ENCODE results near the gene GADL1.

The GADL1 gene

DNA sequence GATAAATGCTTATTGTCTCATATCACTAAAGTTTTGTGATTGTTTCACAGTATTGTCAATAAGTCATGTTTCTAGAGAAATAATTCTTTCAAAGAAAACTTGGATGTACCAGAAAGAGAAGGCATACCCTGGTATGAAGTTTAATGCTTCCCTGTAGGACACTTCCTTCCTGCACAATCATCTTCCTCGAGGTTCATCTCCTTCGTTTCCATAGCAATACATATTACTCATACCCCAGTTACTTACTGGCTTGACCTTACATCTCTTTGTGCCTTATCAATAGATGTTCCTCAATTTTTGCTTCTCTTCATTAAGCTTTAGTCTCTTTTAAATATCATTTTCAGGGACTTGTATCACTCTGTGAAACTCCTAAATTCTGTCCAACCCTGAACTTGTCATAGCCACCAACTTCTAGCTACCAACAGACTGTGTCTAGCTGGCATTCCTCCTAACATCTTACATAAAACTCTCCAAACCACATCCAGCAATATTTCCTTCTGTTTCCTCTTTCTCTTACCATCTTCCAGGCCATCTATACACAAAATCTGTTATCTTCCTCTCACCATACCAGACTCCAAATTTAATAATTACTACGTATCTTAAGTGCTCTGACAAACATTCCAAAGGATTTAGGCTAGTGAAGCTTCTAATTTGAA lies 134.3 kb downstream of the GADL1 start:
- peak; percentile 61 for DNase-seq (ENCODE audit: low read depth)

DNA sequence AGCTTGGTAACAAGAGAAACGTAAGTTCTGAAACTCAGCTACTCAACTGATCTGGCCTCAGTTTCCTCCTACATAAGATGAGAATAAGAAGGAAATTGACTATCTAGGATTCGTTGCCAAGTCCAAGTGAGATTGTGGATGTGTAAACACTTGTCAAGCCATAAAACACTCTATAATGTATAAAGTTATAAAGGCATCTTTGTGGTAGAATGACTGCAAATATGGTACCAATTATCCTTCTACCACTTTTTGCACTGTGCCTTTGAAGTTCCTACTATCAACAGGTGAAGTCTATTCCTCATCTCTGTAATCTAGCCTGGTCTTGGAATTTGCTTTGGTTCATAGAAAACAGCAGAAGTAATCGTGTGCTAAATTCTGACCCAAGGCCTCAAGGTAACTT lies 138.2 kb downstream of the GADL1 start:
- DNase-seq (ENCODE audit: low read depth) = no peak

DNA sequence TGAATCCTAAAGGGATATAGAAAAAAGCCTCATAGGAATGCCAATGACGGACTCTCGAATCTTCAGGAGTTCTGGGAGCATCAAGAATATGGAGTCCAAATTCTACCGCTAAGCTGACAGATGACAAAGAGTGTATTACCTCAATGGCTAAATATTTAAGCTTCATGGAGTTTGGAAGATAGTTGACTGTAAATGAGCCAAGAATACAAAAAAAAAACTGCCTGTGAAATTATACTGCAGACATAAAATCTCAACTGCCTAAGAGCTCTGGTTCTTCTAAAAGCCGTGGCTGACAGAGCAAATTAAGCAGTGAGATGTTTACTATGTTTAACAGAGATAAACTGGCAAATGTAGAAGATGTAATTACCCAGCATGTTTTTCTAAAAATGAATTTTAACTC lies 140.0 kb downstream of the GADL1 start:
- DNase-seq (ENCODE audit: low read depth) = no peak

DNA sequence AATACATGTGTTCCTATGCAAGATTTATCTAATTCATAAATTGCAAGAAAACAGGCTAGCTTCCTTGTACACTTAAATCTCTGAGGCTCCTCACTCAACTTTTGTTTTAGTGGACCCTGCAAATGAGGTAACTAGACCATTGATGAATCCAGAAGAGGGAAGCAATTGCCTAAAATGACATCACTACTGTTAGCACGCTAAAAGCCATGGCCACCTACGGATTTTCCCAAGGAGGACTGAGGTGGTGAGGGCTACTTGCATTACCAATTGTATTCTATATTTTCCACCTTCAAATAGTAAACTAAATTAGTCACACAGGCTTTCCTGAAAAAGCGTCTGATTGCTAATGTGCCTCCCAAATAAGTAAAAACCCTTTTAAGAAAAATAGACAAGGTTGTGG lies 140.7 kb downstream of the GADL1 start:
- no peak for DNase-seq (ENCODE audit: low read depth)

DNA sequence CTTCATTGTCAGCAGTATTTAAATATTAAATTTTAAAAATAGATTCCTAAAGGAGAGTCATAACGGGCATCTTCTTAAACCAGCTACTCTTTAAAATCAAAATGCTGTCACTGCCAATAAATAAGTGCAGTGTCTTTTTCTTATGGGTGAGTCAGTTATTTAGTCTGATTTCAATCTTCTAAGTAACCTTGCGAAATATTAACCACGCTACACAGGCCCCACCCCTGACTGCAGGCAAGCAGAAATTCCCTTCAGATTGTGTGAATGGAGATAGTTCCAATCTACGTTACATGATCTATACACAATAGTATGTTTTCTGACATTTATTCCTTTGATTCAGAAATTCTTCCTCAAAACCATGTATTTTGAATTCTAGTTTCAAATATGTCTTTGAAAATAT lies 141.5 kb downstream of the GADL1 start:
- peak; percentile 79 for DNase-seq (ENCODE audit: low read depth)

DNA sequence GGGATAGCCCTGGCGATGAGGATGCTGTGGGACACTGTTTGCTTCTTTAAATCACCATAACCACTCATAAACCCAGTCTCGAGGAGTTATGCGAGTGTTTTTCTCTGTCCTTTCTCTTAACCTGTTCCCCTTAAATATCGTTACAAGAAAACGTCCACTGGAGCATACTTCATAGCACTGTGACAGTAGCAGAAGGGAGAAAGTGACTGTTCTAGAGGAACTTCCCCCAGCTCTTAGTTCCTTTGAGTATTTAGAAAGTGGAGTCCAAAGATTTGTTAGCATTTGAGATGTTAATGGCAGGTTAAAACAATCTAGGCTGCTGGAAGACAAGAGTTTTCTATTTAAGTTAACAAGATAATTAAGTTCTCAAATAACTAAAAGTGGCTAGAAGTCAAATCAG lies 142.0 kb downstream of the GADL1 start:
- DNase-seq (ENCODE audit: low read depth) = no peak

DNA sequence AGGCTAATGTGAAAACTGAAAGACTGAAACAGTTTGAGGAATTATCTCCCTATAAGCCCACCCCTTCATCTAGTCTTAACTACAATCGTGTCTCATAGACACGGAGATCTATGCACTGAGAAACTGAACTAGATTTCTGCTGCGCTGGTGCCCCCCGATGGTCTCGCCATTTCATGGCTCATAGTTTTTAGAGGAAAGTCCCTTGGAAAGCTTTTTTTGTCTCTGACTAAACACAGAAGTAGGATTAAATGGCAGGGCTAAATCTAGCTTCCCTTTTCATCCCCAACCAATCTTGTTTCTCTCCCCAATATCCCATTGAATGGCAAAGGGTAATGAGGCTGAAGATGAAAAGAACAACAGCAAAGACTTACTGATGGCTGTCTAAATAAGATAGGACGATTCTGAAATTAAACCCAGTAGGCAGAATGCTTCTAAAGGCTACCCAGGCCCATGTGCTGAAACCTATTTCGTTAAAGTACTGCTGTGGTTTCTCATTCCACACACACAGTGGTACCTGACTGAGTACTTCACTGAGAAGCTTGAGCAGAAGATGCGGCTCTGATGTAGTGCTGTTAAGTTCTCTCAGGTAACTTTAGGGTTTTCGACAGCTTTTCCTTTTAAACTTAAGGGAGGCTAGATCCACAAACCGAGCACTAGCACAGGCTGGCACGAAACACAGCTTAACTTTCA lies 142.7 kb downstream of the GADL1 start:
- peak; percentile 62 for DNase-seq (ENCODE audit: low read depth)

DNA sequence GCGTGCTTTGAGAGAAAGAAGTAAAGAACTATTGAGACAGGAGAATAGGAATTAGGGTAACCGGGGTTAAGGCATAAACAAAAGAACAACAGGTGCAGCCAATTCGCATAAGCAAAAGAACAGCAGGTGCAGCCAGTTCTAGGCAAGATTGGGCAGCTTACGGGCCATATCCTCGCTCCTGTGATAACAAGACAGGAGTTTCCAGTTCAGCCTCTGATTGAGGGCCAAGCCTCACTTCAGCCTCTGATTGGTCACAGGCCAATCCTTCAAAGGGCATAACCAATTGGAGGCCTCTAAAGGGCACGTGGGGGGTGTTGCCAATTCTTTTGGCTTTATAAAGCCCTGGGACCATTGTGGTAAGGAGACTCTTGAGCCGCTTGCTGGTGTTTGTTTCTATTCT lies 143.5 kb downstream of the GADL1 start:
- DNase-seq (ENCODE audit: low read depth) = peak; percentile 7

DNA sequence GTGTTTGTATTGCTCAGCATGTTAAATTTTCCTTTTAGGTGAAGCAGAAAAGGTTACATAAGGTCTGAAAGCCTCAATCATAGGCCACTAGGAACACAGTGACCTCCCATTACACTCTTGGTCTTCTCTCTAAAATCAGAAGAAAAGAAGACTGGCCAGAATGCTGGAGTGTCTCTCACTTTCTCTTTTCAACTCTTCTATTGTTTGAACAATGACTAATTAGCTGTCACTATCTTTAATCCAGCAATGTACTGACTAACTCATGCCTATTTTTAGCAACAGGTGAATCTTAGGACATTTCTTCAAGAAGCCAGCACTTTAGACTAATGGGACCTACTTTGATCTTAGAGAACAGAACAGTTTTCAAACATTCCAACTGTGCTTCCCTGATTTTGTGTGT lies 145.2 kb downstream of the GADL1 start:
- DNase-seq (ENCODE audit: low read depth) = peak; percentile 11

DNA sequence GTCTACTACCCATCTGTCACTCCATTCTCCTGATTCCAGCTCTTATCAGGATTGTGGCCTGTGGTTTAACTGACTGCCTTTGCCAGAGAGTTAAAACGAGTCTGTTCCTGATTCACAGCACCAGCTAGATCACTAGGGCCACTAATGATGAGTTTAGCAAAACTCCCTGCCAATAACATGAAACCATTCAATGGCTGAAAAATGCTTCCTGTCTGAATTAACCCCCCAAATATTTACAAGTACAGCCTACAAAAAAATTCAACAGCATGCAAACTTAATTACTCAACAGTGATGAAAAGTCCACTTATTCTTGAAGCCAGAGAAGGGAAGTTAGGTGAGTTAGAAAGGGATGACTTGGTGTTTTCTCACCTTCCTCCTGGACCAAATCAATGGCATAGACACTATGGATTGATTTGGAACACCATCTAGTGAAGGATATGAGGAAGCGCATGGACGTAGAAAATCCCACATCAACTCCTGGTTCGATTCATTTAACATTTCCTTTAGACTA lies 146.6 kb downstream of the GADL1 start:
- peak; percentile 74 for DNase-seq (ENCODE audit: low read depth)

DNA sequence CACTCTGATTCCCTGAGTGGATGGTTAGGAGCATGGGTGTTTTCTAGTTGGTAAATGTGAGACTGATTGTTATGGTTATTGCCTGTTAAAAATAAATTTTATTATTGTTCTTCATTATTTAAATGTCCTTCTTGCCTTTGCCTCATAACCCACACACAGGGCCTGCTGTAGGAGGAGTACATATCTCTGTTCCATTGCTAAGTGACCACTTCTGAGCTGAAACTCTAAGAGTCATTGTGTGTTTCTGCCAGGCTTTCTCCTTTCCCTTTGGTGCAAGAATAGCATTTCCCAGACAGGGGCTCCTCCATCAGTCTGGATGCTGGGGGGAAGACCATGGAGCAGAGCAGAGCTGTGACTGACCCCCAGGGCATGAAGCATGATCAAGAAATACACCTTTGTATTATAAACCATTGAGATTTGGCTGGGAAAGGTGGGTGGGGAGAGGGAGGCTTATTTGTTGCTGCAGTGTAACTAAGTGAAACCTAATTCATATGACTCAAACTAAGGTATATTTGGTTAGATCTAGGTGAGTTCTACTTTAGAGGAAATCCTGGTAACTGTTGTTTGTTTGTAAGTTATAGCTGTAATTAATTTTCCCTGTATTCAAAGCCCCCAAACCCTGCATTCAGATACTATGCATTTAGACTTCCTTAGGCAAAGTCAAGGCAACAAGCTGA lies 150.7 kb downstream of the GADL1 start:
- no peak for DNase-seq (ENCODE audit: low read depth)

DNA sequence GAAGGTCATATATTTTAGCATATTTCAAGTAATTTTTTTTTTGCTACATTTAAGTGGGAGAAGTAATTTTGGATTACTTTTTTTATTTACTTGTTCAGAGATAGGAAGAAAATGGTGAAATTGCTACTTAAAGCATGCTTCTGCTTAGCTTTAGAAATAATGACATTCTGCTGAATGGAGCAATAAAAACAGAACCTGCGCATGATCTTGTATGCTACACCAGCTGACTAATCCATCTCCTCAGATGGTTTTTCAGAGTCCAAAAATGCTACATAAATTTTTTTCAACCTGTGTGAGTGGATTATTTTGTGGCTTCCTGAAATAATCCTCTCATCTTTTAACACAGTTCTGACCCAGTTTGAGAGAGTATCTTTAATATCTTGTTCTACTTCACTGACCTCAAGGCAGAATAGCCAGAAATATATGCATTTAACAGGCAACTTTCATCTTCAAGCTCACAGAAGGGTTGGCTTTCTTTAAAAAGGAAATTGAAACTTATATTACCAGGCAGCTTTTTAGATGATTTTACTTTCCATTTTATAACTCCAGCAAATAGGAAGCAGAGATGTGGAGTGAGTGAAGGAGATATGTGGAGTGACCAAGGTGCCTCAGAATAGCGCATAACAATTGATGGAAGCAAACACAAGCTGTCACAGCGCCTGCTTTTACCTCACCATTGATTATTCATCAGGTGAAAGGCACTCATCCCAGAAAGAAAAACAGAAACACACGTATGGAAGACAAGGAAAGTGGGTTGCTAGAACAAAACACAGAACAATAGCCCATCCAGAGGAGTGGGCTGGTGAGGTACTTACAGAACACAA lies 151.5 kb downstream of the GADL1 start:
- DNase-seq (ENCODE audit: low read depth) = no peak

DNA sequence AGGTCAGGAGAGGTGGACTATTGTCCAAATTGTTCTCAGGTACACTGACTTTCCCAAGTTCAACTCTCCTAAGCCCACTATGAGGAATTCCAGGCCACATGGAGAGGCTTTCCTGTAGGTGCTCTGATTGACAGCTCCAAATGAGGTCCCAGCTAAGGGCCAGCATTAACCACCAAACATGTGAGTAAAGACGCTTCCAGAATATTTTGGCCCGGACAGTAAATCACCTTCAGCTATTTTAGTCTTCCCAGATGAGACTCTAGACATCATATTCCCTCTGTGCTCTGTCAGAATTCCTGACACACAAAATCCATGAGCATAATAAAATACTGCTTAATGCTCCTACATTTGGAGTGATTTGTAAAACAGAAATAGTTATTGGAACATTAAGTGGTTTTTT lies 152.6 kb downstream of the GADL1 start:
- DNase-seq (ENCODE audit: low read depth) = no peak

DNA sequence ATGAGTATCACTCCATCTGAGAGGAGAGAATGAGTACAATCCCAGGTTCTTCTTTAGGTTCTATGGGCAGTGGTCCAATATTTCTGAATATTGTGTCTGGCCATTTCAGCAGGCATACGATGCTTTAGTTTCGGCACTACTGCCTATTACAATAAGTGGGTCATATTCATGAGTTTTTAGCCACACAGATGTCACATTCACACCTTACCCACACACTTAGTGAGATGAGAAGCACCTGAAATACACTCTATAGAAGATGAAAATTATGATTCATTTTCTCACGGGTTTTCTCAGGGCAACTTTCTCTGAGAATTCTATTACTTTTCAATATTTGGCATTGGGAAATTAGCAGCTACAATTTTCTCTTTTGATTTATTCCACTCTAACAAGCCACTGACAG lies 155.9 kb downstream of the GADL1 start:
- no peak for DNase-seq (ENCODE audit: low read depth)

DNA sequence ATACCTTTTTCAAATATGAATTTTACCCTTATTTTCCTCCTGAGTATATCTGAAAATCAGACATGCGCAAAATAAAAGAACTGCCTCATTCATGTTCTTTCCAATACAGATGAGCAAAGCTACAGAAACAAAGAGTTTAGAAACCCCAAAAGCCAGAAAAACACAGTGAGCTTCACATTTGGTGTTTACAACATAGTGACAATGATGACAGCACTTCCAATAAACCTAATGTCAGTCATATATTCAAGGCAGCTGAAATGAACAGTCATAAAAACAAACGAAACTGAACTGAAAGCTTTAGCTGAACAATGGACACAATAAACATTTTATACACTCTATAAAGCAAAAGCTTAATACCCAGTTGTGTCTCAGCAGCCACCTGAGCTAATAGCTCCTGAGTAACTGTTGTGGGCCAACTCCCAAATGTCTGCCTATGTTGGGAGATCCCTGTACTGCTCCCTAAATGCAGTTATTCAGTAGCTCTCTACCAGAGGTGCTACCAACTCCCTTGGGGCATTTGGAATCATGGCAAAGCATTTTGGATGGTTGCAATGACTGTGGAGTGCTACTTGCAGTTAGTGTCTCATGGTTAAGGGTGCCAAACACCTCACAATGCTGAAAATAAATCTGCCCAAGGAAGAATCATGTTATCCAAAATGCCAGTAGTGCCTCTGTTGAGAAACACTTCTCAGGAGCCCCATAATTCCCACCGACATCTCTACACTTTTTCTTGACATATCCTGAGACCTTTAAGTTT lies 156.5 kb downstream of the GADL1 start:
- DNase-seq (ENCODE audit: low read depth) = no peak

DNA sequence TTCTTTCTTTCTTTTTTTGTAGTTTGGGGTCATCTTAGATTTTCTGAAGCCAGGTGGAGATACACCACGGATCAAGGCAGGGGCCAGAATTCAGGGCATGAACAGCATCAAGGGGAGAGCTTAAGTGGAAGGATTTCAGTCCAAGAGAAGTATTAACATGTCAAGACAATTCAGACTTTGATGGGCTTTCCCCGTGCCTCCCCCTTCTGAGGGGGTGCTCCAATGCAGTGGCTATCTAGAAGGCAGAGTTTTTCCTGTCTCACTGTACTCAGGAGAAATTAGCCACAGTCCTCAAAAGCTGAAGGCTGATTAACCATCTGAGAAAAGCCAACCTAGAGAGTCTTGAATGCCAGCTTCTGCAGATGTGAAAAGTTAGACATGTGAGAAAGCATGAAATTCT lies 160.8 kb downstream of the GADL1 start:
- no peak for DNase-seq (ENCODE audit: low read depth)

DNA sequence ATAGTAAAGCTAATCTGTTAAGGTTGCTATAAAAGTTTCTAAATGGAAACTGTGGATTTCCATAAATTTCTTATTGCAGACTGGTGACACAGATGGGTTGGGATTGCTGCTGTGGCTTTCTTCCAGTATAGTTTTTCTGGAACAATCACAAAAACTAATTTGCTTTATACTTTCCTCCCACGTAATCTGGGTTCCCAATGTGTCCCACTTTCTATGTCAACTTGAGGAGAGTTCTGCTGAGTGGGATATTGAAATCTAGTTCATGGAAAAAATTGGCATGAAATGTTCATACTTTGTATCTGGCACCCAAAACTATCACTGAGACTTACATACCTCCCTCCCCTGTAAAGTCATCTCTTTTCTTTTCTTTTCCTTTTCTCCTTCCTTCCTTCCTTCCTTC lies 161.3 kb downstream of the GADL1 start:
- DNase-seq (ENCODE audit: low read depth) = no peak

DNA sequence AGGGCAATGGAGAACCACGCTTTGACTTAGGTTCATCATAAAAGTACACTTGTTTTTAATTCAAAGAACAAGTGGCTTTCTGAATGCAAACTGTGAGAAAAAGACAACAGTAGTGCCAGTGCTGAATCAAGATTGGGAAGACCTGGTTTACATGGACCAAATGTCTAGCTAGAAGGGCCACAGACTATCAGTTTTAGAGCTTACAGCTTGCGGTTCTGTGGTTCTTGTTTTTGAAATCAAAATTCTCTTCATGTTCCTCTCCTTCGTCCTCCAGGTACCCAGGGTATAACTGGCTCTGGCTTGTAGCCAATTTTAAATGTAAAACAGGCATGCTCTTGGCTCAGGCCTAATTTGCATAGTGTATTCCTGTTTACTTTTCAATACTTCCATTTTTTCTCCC lies 163.5 kb downstream of the GADL1 start:
- DNase-seq (ENCODE audit: low read depth) = no peak

DNA sequence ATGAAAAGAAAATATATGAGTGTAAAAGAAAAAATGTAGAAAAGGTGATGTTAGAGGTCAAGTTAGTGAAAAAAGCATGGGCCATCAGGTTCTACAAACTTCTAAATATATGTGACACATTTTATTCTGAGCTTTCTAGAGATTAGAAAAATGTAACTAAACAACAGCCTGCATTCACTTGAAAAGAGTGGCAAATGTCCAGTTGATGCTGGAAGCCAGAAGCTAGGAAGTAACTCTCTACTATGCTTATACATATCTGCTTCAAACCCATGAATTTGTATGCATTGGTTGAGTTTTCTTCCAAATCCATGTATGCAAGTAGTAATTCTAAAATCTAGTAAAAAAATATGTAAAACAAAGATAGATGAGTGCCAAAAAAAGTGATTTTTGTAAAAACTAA lies 164.5 kb downstream of the GADL1 start:
- no peak for DNase-seq (ENCODE audit: low read depth)

DNA sequence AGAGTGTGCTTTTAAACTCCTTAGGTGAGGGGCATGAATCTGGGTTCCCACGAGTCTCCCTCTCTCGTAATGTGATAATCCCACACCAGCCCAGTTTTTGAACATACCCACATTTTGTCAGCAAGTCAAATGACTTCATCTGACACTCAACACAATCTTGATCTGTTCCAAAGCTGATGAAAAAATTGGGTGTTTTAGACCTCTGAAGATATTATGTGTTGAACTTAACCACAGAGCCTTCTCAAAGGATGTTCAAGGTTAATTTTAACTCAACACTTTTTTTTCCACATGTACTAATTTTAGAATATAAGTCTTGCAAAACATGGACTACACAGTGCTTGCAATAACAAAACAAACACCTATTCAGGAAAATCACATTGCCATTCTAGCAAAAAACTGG lies 164.9 kb downstream of the GADL1 start:
- DNase-seq (ENCODE audit: low read depth) = no peak

DNA sequence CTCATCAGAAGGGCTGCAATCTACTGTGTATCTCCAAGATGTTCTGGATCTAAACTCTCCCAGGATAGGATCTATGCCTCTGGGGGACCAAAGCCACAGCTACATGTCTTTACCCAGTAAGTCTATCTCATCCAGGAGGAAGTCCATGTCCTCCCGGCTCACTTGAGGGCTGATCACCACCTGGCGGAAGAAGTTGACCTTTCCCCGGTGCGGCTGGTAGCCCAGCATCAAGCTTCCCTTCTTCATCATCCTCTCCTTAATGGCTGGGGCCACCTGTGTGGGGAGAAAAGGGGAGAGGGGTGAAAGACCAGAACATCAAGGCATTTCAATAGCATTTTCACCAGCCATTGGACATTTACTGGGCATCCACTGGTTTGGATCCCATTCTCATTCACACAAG lies 166.3 kb downstream of the GADL1 start:
- DNase-seq (ENCODE audit: low read depth) = no peak

DNA sequence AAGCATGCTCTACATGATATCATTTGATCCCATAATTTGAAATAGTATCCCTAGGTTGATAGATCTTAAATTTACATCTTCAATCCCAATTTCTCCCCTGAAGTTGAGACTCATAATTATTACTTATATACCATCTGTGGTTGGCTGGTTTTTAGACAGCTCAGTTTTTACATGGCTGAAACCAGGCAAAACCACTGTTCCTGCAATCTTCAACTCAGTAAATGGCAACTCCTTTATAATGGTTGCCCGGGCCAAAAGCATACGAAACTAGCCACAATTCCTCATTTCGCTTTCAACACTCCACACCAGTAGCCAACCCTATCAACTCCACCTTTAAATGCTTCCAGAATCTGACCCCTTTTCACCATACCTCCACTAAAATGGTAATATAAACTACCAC lies 169.6 kb downstream of the GADL1 start:
- DNase-seq (ENCODE audit: low read depth) = no peak
